GM10248 (cell line): ENCODE measurements around the gene BRD3.

ENCODE experiments used
- CTCF ChIA-PET: fragments of 300-600 bp; sonication (Branson Sonifier 250); formaldehyde crosslinking; extraction: SDS; loops from one replicate; lab custom pipeline; 2021; ENCODE audit warnings: antibody characterized with exemption; lab: Yijun Ruan, JAX
- POLR2A ChIA-PET: fragments of 350-650 bp; sonication (Branson Sonifier 250); formaldehyde crosslinking; extraction: SDS; loops from one replicate; lab custom pipeline; 2020; ENCODE audit warnings: antibody characterized with exemption; lab: Yijun Ruan, JAX
- DNase-seq: peaks from one replicate; pipeline ENCODE4 v3.0.0; 2012; ENCODE audit errors: extremely low spot score
- CTCF ChIP-seq: IDR thresholded peaks from 2 replicates; pipeline ENCODE4 v1.5.1; 2012; ENCODE audit warnings: mild to moderate bottlenecking, low read depth; ENCODE audit errors: extremely low read depth, missing control alignments, control extremely low read depth

The BRD3 gene

GRCh38 chr9:134058716-134059115 is 9.1 kb downstream of the BRD3 start:
- no peak for DNase-seq
- ChIA-PET CTCF (no interaction called here), POLR2A (no interaction called here)
- no peak for TF ChIP-seq CTCF

DNA sequence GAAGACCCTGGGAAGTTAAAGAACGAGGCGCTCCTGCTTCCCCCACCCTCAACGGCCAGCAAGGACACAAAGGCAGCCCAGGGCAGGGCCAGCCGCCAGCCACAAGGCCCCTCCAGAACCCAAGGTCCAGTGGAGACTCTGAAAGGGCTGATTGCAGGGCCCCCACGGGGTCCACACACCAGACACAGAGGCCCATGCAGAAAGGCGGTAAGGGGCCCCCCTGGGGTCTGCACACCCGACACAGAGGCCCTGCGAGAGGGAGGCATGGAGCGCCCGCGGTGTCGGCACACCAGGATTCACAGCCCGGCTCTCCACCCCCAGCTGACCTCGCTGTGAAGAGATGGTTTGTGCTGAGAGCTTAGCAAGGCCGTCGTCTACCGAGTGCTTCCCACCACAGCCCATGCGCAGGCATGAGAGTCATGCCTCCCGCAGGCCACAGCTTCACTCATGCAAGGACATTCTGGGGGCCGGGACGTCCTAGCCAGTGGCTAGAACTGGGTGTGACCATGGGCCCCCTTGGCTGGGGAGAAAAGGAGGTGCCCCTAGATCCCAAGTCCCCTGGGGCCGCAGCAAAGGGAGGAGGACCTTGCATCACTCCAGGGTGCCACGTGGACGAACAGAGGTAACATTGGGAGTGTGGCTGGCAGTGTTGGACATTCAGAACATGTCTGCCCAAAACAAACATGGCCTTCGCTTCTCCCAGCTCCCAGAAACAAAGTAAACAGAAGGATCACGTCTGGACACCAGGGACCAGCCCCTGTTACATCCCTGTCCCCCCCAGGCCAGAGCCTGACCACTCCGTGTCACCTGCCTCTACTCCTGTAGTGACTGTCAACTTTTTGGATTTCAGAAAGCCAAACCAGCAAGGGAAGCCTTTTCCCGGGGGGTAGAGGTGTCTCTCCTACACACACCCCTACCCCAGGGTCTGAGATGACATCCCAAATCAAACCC is 9.8 kb downstream of the BRD3 start:
- POLR2A ChIA-PET = no interaction called here
- CTCF ChIA-PET = no interaction called here
- no peak for TF ChIP-seq CTCF
- DNase-seq = no peak

- no peak for TF ChIP-seq CTCF
- CTCF ChIA-PET = no interaction called here
- POLR2A ChIA-PET = no interaction called here
Observed at GRCh38 chr9:134057307-134057657, 10.5 kb downstream of the BRD3 start.

DNA sequence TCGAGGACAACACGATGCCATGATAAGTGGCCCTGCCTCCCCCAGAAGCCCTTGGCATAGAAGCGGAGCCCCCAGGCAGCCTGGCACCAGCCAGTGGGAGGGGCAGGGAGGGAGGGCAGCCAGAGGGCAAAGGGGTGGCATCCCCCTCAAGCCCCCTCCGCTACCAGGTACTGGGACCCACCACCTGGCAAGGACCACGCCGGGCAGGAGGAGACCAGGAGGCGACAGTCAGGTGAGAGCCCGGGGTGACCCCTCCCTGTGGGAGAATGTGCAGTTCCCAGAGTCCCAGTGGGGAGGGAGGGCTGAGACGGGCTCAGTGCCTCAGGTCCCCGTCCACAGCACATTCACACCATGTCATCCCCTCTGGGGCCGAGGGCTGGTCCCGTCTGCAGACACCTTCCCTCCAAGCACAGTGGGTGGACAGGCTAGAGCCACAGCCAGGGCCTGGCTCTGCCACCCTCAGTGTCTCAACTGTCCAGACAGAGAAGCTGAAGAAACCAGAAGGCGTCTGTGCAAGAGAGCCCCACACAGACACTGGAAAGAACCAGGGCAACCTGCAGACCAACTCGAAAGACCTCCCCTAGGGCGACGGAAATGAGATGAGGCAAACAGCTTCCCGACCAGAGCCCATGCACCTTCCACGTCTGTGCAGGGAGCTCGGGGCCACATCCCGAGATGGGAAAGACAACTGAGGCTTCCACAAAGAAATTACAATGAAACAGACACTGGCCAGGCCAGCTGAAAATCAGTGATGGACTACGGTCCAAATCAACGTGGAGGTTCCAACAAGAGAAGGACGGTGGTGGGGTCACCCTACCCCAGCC is 11.1 kb downstream of the BRD3 start:
- DNase-seq = no peak
- ChIA-PET POLR2A (no interaction called here), CTCF (interaction anchor here (1.1 kb wide), 1 partner anchor 15 kb away, joined by 3 read pairs; no protein-coding TSS in a partner anchor)
- no peak for TF ChIP-seq CTCF

More at GRCh38 chr9:134057307-134057657, 10.5 kb downstream of the BRD3 start:
- DNase-seq = no peak

DNA sequence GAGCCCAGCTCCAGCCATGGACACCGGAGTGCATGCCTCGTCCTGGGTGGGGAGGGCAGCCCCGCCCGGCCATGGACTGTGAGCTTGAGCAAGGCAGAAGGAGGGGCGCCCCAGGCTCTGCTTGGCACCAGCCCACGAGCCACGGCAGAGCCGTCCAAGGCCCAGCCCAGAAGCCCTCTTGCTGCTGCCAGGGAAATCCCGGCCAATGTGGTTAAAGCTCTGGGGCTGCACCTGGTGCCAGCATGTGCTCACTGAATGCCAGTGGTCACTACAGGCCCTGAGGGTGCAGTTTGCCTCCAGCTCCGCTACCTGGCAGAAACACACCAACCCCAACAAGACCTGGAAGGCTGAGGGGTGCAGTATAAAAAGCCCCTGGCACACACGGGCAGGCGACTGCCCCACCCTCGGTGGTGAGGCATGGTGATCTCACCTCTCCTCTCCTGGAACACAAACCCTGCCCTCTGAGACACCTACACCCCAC is 11.8 kb downstream of the BRD3 start:
- ChIA-PET POLR2A (no interaction called here), CTCF (interaction anchor here (1.1 kb wide), 1 partner anchor 15 kb away, joined by 3 read pairs; no protein-coding TSS in a partner anchor)
- DNase-seq = no peak
- TF ChIP-seq CTCF = no peak

DNA sequence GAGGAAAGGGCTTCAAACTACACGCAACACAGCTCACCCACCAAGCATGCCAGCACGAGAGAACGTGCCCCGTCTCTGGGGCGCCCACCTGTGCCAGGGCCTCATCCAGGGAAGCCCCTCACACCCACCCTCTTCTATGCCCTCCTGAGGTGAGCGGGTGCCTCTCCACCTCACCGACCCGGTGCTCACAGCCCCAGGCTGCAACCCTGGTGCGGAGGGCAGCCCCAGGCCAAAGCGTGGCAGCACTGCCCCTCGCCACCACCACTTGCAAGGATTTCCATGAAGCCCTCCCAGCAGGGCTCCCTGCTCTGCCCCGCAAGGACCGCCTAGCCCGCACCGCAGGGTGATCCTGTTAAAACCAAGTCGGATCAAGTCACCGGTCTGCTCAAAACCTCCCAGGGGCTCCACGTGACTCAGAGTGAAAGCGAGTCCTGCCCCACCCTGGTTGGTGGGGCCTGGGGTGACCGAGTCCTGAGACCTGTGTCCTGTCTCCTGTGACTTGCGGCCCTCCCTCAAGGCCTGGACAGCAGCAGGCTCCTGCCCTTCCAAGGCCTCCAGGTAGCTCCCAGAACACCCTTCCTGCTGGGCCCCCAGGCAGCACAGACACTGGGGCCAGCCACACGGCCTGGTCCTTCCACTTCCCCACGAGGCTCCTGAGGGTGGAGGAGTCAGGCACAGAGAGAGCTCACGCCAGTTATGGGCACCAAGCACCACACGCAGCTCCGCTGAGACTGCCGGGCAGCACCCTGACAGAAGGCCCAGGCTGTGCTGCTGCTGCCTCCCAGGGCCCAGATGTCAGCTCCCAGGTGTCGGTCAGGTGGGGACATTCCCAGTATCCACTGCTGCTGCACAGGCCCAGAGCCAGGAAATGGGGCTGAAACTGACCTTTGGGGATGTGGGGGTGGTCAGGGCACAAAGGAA is 12.7 kb downstream of the BRD3 start:
- POLR2A ChIA-PET = no interaction called here
- CTCF ChIA-PET = interaction anchor here (1.1 to 1.5 kb wide), 3 partner anchors 14 to 62 kb away, joined by 3 to 4 read pairs (median 3); no protein-coding TSS in a partner anchor
- DNase-seq = no peak
- TF ChIP-seq CTCF = no peak
